Activated CD4-positive, alpha-beta memory T cell treated with anti-CD3 and anti-CD28 coated beads, Interleukin-2, amount 10 ng/mL, durations not matched to agents 7 days and 5 days (primary cell): ENCODE measurements around the gene LAMB4. TPM values are rescaled to one million over a fixed set of nuclear protein-coding genes. Genes with fewer than 3 reads are reported as not detected.

Experiments used
- CTCF ChIA-PET: fragments of 350-600 bp; sonication (Branson Sonifier 250); formaldehyde crosslinking; loops from one replicate; lab custom pipeline; 2021; ENCODE audit warnings: antibody characterized with exemption, inconsistent platforms; lab: Charles Lee
- POLR2A ChIA-PET: fragments of 350-600 bp; sonication (Branson Sonifier 250); formaldehyde crosslinking; loops from one replicate; lab custom pipeline; 2021; ENCODE audit warnings: antibody characterized with exemption; lab: Charles Lee
- DNase-seq: peaks from one replicate; pipeline ENCODE4 v3.0.0-alpha.2; 2020
- H3K27ac Mint-ChIP-seq: one replicate; pipeline ENCODE4 v1.8.0; 2021; ENCODE audit warnings: mild to moderate bottlenecking, mixed read lengths
- H3K27me3 Mint-ChIP-seq: one replicate; pipeline ENCODE4 v1.8.0; 2021; ENCODE audit warnings: mixed read lengths
- H3K36me3 Mint-ChIP-seq: one replicate; pipeline ENCODE4 v1.8.0; 2021; ENCODE audit warnings: low read depth, mixed read lengths
- H3K4me1 Mint-ChIP-seq: one replicate; pipeline ENCODE4 v1.8.0; 2021; ENCODE audit warnings: mixed read lengths
- H3K4me3 Mint-ChIP-seq: one replicate; pipeline ENCODE4 v1.8.0; 2021; ENCODE audit warnings: mild to moderate bottlenecking, mixed read lengths
- H3K9me3 Mint-ChIP-seq: one replicate; pipeline ENCODE4 v1.8.0; 2021; ENCODE audit warnings: mixed read lengths
- total RNA-seq, 2 experiments: library from RNA; stranded (reverse); gene quantifications; one replicate each; pipeline ENCODE4 v1.2.3, GENCODE V29; 2021

LAMB4 gene
- total RNA-seq, 2 experiments from 2014 or later, result not detected

GRCh38 chr7:108020585-108020984 is 109.6 kb downstream of the LAMB4 start:
- H3K9me3 Mint-ChIP-seq, result no peaks in the 10 kb centered on the region
- no peaks in the 10 kb centered on the region for H3K36me3 Mint-ChIP-seq
- ChIA-PET POLR2A (no interaction called here), CTCF (no interaction called here)
- peaks cover 27% of the 10 kb centered on the region for H3K27me3 Mint-ChIP-seq
- H3K4me3 Mint-ChIP-seq, result no peak overlapping the region
- DNase-seq, result no peak
- no peak overlapping the region for H3K27ac Mint-ChIP-seq
- H3K4me1 Mint-ChIP-seq, result no peaks in the 10 kb centered on the region

- Mint-ChIP-seq H3K4me3 (no peak overlapping the region), H3K36me3 (no peaks in the 10 kb centered on the region), H3K27ac (no peak overlapping the region), H3K27me3 (peaks cover 21% of the 10 kb centered on the region), H3K9me3 (no peaks in the 10 kb centered on the region), H3K4me1 (no peaks in the 10 kb centered on the region)
- ChIA-PET CTCF (no interaction called here), POLR2A (no interaction called here)
- no peak for DNase-seq
Measured at GRCh38 chr7:108018668-108019067, 111.5 kb downstream of the LAMB4 start.

GRCh38 chr7:108017776-108018151 is 112.4 kb downstream of the LAMB4 start:
- H3K4me1 Mint-ChIP-seq, result no peaks in the 10 kb centered on the region
- CTCF ChIA-PET, result no interaction called here
- H3K36me3 Mint-ChIP-seq, result no peaks in the 10 kb centered on the region
- no peak for DNase-seq
- H3K9me3 Mint-ChIP-seq, result no peaks in the 10 kb centered on the region
- POLR2A ChIA-PET, result no interaction called here
- peaks cover 19% of the 10 kb centered on the region for H3K27me3 Mint-ChIP-seq
- H3K27ac Mint-ChIP-seq, result no peak overlapping the region
- no peak overlapping the region for H3K4me3 Mint-ChIP-seq

- CTCF ChIA-PET, result no interaction called here
- no peak for DNase-seq
- Mint-ChIP-seq H3K27ac (no peak overlapping the region), H3K4me1 (no peaks in the 10 kb centered on the region), H3K4me3 (no peak overlapping the region), H3K27me3 (peaks cover 23% of the 10 kb centered on the region), H3K36me3 (no peaks in the 10 kb centered on the region), H3K9me3 (no peaks in the 10 kb centered on the region)
- POLR2A ChIA-PET, result interaction anchor here (1.1 kb wide), 1 partner anchor 13 kb away, joined by 3 read pairs; no protein-coding TSS in a partner anchor
Measured at GRCh38 chr7:108016841-108017775, 113.1 kb downstream of the LAMB4 start.

DNA sequence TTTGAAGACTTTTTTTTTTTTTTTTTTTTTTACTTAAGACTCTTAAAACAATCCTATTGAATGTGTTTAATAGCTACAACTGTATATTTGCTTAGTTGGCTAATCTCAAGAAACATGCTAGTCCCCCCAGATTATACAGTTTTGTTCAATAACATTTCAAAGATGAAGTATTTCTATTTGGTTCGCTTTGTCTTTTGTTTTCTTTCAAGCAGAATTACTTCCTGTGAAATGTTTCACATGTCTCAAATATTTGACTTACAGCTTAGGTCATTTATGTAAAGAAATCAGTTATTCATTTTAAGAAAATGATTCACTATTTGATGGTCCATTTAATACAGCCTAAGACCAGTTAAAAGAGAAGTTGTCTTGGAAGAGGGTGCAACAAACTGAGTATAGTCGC is 114.4 kb downstream of the LAMB4 start:
- ChIA-PET POLR2A (interaction anchor here (1.1 kb wide), 1 partner anchor 12 kb away, joined by 3 read pairs; no protein-coding TSS in a partner anchor), CTCF (interaction anchor here (0.7 kb wide), 1 partner anchor 55 kb away, joined by 4 read pairs; no protein-coding TSS in a partner anchor)
- Mint-ChIP-seq H3K9me3 (no peaks in the 10 kb centered on the region), H3K27me3 (peaks cover 21% of the 10 kb centered on the region), H3K4me3 (no peak overlapping the region), H3K36me3 (no peaks in the 10 kb centered on the region), H3K27ac (no peak overlapping the region), H3K4me1 (no peaks in the 10 kb centered on the region)
- DNase-seq, result no peak

DNA sequence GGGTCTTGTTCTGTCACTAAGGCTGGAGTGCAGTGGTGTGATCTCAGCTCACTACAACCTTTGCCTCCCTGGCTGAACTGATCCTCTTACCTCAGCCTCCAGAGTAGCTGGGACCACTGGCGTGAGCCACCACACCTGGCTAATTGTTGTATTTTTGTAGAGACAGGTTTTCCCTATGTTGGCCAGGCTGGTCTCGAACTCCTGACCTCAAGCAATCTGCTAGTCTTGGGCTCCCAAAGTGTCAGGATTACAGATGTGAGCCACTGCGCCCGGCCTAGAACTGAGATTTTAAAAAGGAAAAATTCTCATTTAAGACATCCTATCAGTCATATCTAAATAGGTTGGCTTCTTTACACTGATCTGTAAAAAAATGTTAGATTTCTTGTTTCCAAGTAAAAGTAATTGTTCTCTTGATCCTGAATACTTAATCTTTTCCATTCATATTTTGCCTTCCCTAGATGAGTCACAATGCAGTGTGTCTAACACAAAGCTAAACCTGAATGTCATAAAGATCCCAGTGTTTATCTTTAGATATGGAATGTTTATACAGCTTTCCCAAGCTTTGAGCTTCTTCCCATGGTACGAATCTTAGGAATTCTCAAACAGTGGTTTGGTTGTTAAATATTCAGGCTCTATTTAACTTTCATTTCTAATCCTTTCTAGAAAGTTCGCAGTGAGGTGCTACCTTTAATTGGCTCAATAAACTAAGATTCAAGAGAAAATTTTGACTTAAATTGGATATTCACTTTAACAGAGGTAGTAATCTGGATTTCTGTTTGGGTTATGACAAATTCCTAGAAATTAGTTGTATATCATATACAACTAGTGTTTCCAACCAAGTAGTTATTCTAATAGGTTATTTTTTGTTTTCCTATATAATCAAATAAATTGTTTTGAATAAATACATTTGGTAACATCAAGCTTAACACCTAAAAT is 115.1 kb downstream of the LAMB4 start:
- CTCF ChIA-PET, result interaction anchor here (0.7 kb wide), 1 partner anchor 54 kb away, joined by 4 read pairs; no protein-coding TSS in a partner anchor
- no peaks in the 10 kb centered on the region for H3K9me3 Mint-ChIP-seq
- POLR2A ChIA-PET, result no interaction called here
- no peak overlapping the region for H3K4me3 Mint-ChIP-seq
- peaks cover 24% of the 10 kb centered on the region for H3K27me3 Mint-ChIP-seq
- H3K27ac Mint-ChIP-seq, result no peak overlapping the region
- H3K36me3 Mint-ChIP-seq, result no peaks in the 10 kb centered on the region
- H3K4me1 Mint-ChIP-seq, result no peaks in the 10 kb centered on the region
- no peak for DNase-seq

DNA sequence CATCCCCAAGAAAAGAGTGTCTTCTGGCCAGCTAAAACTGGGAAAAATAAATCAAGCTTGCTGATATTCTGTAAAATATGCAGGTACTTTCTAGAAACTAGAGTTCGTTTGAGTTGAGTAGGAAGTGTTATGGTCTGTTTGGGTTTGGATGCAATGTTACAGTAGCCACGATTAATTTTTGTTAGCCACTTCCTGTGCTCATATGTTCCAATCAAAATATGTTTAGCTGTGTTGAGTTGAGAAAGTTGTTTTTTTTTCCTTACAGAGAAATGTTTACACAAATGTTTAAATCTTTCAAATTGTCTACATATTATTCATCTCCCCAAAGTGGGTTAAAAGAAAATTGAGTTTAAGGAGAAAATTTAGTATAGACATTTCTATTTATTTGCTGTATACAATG is 115.9 kb downstream of the LAMB4 start:
- no peaks in the 10 kb centered on the region for H3K9me3 Mint-ChIP-seq
- DNase-seq, result no peak
- ChIA-PET POLR2A (no interaction called here), CTCF (no interaction called here)
- peaks cover 16% of the 10 kb centered on the region for H3K27me3 Mint-ChIP-seq
- H3K4me3 Mint-ChIP-seq, result no peak overlapping the region
- no peaks in the 10 kb centered on the region for H3K36me3 Mint-ChIP-seq
- no peaks in the 10 kb centered on the region for H3K4me1 Mint-ChIP-seq
- no peak overlapping the region for H3K27ac Mint-ChIP-seq

DNA sequence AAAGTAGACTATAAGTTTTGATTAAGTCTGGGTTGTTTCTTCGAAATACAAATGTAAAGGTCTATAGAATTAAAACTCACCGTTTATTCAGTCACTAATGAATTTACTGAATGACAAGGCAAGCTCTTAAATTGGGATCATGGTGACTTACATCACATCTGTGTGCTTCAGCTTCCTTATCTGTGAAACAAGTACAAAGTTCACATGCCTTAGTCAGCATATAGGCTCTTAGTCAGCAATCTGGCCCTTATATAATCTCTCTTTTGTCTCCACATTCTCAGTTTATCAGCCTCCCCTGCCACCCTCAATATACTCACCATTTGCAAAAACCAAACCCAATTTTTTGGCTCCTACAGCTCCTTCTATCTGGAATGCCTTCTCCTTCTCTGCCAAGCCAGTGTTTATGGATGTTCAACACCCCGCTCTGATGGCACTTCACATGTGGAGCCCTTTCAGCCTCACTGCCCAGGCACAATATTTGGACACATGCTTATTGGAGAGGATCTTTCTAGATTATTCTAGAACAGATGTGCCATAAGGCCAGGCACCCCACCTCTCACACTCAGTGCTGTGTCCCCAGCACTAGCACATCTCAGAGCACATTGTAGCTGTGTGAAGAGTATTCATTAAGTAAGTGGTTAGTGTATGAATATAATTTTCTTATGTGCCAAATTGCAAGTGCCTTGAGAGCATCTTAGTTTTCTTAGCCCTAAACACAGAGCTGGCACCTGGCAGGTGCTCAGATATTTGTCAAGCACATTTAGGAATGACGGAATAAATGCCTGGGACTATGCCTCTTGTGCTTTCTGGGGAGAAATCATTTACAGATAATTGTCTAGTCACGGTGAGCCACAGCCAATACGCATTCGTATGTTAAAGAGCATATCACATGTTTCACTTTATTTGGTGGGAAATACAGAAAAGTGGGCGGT is 117.4 kb downstream of the LAMB4 start:
- Mint-ChIP-seq H3K9me3 (no peaks in the 10 kb centered on the region), H3K4me3 (no peak overlapping the region), H3K27me3 (peaks cover 19% of the 10 kb centered on the region), H3K27ac (no peak overlapping the region), H3K36me3 (no peaks in the 10 kb centered on the region), H3K4me1 (no peaks in the 10 kb centered on the region)
- POLR2A ChIA-PET, result no interaction called here
- CTCF ChIA-PET, result no interaction called here
- no peak for DNase-seq

GRCh38 chr7:108010377-108010776 is 119.8 kb downstream of the LAMB4 start:
- ChIA-PET POLR2A (no interaction called here), CTCF (no interaction called here)
- no peaks in the 10 kb centered on the region for H3K36me3 Mint-ChIP-seq
- DNase-seq, result no peak
- H3K27ac Mint-ChIP-seq, result no peak overlapping the region
- no peaks in the 10 kb centered on the region for H3K9me3 Mint-ChIP-seq
- H3K27me3 Mint-ChIP-seq, result peaks cover 29% of the 10 kb centered on the region
- no peaks in the 10 kb centered on the region for H3K4me1 Mint-ChIP-seq
- no peak overlapping the region for H3K4me3 Mint-ChIP-seq

- Mint-ChIP-seq H3K4me3 (no peak overlapping the region), H3K9me3 (no peaks in the 10 kb centered on the region), H3K27me3 (peaks cover 34% of the 10 kb centered on the region), H3K4me1 (no peaks in the 10 kb centered on the region), H3K27ac (no peak overlapping the region), H3K36me3 (no peaks in the 10 kb centered on the region)
- DNase-seq, result no peak
- ChIA-PET CTCF (no interaction called here), POLR2A (no interaction called here)
Measured at GRCh38 chr7:108009873-108010272, 120.3 kb downstream of the LAMB4 start.

DNA sequence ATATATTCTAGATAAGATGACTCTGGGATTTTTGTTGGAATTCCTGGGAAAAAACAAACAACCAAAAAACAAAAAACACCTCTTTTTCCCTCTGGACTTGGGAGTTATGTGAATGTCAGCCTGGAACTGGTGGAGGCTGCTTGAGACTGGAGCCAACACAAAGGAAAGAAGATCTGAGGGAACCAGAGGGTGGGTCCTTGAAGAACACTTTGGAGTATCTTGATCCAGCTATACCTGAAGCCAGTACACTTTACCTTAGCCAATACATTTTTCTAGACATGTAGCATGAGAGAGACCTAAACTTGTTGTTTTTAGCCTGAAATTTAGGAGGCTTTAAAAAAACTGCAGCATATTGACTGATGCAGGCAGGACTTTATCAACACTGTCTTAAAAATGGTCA is 121.3 kb downstream of the LAMB4 start:
- no peak overlapping the region for H3K27ac Mint-ChIP-seq
- no peak overlapping the region for H3K4me3 Mint-ChIP-seq
- POLR2A ChIA-PET, result no interaction called here
- CTCF ChIA-PET, result no interaction called here
- no peak for DNase-seq
- peaks cover 43% of the 10 kb centered on the region for H3K27me3 Mint-ChIP-seq
- H3K4me1 Mint-ChIP-seq, result peaks cover 3% of the 10 kb centered on the region
- no peaks in the 10 kb centered on the region for H3K9me3 Mint-ChIP-seq
- H3K36me3 Mint-ChIP-seq, result no peaks in the 10 kb centered on the region

DNA sequence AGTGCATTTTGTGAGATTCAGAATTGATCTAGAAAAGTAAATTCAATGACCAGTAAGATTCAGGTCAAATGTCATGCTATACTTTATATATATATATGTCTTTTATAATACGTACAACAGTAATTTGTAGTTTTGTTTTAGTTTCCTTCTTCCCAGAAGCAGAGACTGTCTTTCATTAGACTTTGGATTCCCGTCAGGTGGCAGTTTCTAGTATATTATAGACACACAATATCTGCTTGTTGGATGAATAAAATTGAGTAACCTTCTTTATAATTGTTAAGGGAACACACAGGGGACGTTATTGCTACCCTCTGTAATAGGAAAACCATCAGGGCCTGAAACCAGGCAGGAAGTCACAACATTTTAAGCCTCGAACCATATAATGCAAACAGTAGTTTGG is 121.9 kb downstream of the LAMB4 start:
- ChIA-PET POLR2A (no interaction called here), CTCF (no interaction called here)
- Mint-ChIP-seq H3K9me3 (no peaks in the 10 kb centered on the region), H3K27me3 (peaks cover 45% of the 10 kb centered on the region), H3K4me1 (peaks cover 3% of the 10 kb centered on the region), H3K36me3 (no peaks in the 10 kb centered on the region), H3K27ac (no peak overlapping the region), H3K4me3 (no peak overlapping the region)
- no peak for DNase-seq
